Measurements from ENCODE around the gene CATSPERD.

DNA sequence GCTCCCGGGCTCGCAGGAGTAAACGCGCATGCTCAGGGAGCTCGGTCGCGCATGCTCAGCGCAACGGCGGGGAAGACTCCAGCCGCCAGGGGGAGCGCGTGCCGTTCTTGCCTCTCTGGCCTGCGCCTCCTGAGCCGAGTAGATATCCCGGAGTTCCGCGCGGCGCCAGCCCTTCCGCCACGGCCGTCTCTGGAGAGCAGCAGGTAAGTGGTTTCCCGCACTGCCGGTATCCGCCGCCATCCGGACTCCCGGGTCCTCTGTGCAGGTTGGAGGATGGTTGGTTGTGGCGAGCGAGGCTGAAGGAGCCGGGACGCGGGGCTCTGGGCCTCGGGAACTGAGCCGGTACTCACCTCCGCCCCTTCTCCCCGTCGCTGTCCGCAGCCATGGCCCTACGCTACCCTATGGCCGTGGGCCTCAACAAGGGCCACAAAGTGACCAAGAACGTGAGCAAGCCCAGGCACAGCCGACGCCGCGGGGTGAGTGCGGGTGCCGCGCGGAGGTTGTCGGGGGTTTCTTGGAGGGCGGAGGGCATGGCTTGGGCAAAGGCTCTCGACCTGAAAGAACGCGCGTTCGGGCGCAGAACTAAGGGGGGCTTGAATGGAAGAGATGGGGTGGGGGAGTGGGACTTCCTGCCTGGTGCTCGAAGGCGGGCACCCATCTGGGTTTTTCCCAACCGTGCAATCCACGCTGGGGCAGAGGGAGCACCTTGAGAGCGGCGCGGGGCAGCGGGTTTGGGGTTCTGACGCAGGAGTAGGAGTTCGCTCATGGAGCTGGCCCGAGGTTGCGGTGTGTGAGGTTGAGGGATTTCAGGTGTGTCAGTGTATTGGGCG lies 30.1 kb upstream of the CATSPERD start, which contains the start of gene RPL36:
- TF ChIP-seq, protein P1, sequence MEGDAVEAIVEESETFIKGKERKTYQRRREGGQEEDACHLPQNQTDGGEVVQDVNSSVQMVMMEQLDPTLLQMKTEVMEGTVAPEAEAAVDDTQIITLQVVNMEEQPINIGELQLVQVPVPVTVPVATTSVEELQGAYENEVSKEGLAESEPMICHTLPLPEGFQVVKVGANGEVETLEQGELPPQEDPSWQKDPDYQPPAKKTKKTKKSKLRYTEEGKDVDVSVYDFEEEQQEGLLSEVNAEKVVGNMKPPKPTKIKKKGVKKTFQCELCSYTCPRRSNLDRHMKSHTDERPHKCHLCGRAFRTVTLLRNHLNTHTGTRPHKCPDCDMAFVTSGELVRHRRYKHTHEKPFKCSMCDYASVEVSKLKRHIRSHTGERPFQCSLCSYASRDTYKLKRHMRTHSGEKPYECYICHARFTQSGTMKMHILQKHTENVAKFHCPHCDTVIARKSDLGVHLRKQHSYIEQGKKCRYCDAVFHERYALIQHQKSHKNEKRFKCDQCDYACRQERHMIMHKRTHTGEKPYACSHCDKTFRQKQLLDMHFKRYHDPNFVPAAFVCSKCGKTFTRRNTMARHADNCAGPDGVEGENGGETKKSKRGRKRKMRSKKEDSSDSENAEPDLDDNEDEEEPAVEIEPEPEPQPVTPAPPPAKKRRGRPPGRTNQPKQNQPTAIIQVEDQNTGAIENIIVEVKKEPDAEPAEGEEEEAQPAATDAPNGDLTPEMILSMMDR (IDR thresholded peaks at IDR 0.05) = peak; percentile 99
- TF ChIP-seq POLR2A (IDR thresholded peaks at IDR 0.05) = peak; percentile 96

Data from ovary (tissue), 3 donors.